Left ventricle myocardium inferior (tissue), 1 donor: ENCODE measurements around the gene LCN1. TPM values are rescaled to one million over a fixed set of nuclear protein-coding genes. Genes with fewer than 3 reads are reported as not detected.
"Not testable (repeated sequence)": the region's sequence is repeated elsewhere in the genome, so short reads cannot be mapped to it uniquely, and the experiment has no call there.

Source experiments
- DNase-seq: peaks from one replicate; pipeline ENCODE4 v3.0.0-alpha.2; 2020
- H3K27ac ChIP-seq: fragments of 200-600 bp; replicated peaks from 2 replicates; pipeline ENCODE4 v1.8.0; 2021
- H3K27me3 ChIP-seq: fragments of 200-600 bp; 2 replicates; pipeline ENCODE4 v1.8.0; 2021; ENCODE audit warnings: low read depth
- H3K36me3 ChIP-seq: fragments of 200-600 bp; 2 replicates; pipeline ENCODE4 v1.8.0; 2021
- H3K4me1 ChIP-seq: fragments of 200-600 bp; 2 replicates; pipeline ENCODE4 v1.8.0; 2021
- H3K4me3 ChIP-seq: fragments of 200-600 bp; 2 replicates; pipeline ENCODE4 v1.8.0; 2021; ENCODE audit warnings: mild to moderate bottlenecking, moderate library complexity
- H3K9me3 ChIP-seq: fragments of 200-600 bp; replicated peaks from 2 replicates; pipeline ENCODE4 v1.8.0; 2021
- CTCF ChIP-seq: fragments of 200-600 bp; IDR thresholded peaks from 2 replicates; pipeline ENCODE4 v1.8.0; 2021; ENCODE audit warnings: antibody characterized with exemption, mild to moderate bottlenecking, borderline replicate concordance
- intact Hi-C: fragments of 100-400 bp; cut with micrococcal nuclease; formaldehyde crosslinking; loops from one replicate; pipeline ENCODE4 v1.11.0; 2022
- total RNA-seq: library from RNA; stranded (reverse); fragmentation: NEBNext Ultra II Directional; extraction: Animal tissue kit (Norgen Biotek cat#: 25700); gene quantifications from one replicate; pipeline ENCODE4 v1.2.1, GENCODE V29; 2021
- donor health status: DM: no; HTN: yes; CAD: no; lungs with severe emphysema.

LCN1 gene
- total RNA-seq, 1 donor from 2014 or later = not detected

- Histone ChIP-seq H3K27ac (no peak overlapping the region), H3K4me3 (no peak overlapping the region), H3K27me3 (peaks cover 15% of the 10 kb centered on the region), H3K9me3 (peaks cover 20% of the 10 kb centered on the region), H3K36me3 (no peaks in the 10 kb centered on the region), H3K4me1 (no peaks in the 10 kb centered on the region)
- DNase-seq = no peak
- TF ChIP-seq CTCF = no peak
- intact Hi-C loops = no loop called here
Observed at GRCh38 chr9:135512241-135512603, 9.0 kb upstream of the LCN1 start.

GRCh38 chr9:135512904-135513303, 8.3 kb upstream of the LCN1 start:
- no peak for DNase-seq
- no peak for TF ChIP-seq CTCF

GRCh38 chr9:135513351-135513846, 7.8 kb upstream of the LCN1 start:
- peaks cover 20% of the 10 kb centered on the region for H3K9me3 ChIP-seq
- no peak overlapping the region for H3K27ac ChIP-seq
- no peaks in the 10 kb centered on the region for H3K4me1 ChIP-seq
- H3K4me3 ChIP-seq = no peak overlapping the region
- no peak for TF ChIP-seq CTCF
- DNase-seq = no peak
- intact Hi-C loops = no loop called here
- no peaks in the 10 kb centered on the region for H3K36me3 ChIP-seq
- peaks cover 15% of the 10 kb centered on the region for H3K27me3 ChIP-seq

More at GRCh38 chr9:135512904-135513303, 8.3 kb upstream of the LCN1 start:
- no peaks in the 10 kb centered on the region for H3K36me3 ChIP-seq
- intact Hi-C loops = no loop called here
- H3K27ac ChIP-seq = no peak overlapping the region
- no peaks in the 10 kb centered on the region for H3K4me1 ChIP-seq
- H3K9me3 ChIP-seq = peaks cover 20% of the 10 kb centered on the region
- peaks cover 15% of the 10 kb centered on the region for H3K27me3 ChIP-seq
- H3K4me3 ChIP-seq = no peak overlapping the region

GRCh38 chr9:135513906-135514305, 7.3 kb upstream of the LCN1 start:
- H3K4me1 ChIP-seq, H3K27ac ChIP-seq, DNase-seq, intact Hi-C loops, H3K36me3 ChIP-seq, H3K4me3 ChIP-seq: not testable (repeated sequence)
- peaks cover 15% of the 10 kb centered on the region for H3K27me3 ChIP-seq
- H3K9me3 ChIP-seq = peaks cover 15% of the 10 kb centered on the region

- no peak overlapping the region for H3K27ac ChIP-seq
- peaks cover 9% of the 10 kb centered on the region for H3K9me3 ChIP-seq
- intact Hi-C loops = no loop called here
- no peak for DNase-seq
- no peak overlapping the region for H3K4me3 ChIP-seq
- no peaks in the 10 kb centered on the region for H3K4me1 ChIP-seq
- H3K27me3 ChIP-seq = peaks cover 15% of the 10 kb centered on the region
- no peak for TF ChIP-seq CTCF
- no peaks in the 10 kb centered on the region for H3K36me3 ChIP-seq
Observed at GRCh38 chr9:135514342-135515082, 6.7 kb upstream of the LCN1 start.
